ENCODE measurements around the gene GRM4. TPM values are rescaled to one million over a fixed set of nuclear protein-coding genes. Genes with fewer than 3 reads are reported as not detected.

Gene GRM4
- total RNA-seq, 1 donor from 2014 or later, result not detected

DNA sequence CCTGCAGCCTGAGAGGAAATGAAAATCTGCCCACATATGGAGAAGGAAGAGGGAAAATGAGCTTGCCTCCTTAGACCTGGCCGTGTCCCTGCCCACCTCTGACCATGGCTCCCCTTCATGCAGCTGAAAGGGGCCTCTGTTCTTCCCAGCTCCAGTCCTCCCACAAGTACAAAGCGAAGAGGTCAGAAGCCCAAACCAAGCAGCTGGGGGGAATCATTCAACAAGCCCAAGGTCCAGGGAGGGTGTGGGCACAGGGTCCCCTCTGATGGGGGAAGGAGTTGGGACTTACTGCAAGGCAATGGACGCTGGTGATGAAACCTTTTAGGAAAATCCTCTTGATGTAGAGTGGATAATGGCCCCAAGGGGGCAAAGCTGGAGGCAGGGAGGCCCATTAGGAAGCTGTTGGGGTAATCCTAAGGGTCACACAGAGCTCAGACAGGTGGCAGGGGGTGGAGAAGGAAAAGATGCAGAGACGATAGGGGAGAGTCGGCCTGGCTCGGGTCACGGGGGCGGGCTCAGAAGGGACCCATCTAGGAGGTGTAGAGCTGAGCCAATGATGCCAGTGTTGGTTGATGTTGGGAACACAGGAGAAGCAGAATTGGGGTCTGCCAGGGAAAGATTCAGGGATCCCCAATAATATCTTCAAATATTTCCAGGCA is 16.1 kb upstream of the GRM4 start:
- Histone ChIP-seq H3K36me3 (ENCODE audit: control insufficient read depth, insufficient read depth, low read length) (no peaks in the 10 kb centered on the region), H3K27me3 (ENCODE audit: control insufficient read depth, insufficient read depth, low read length) (peaks cover 2% of the 10 kb centered on the region), H3K4me3 (ENCODE audit: low read depth, low read length) (no peak overlapping the region)
- FAIRE-seq (no peak), DNase-seq (ENCODE audit: low read depth) (no peak)
- TF ChIP-seq, protein P1, sequence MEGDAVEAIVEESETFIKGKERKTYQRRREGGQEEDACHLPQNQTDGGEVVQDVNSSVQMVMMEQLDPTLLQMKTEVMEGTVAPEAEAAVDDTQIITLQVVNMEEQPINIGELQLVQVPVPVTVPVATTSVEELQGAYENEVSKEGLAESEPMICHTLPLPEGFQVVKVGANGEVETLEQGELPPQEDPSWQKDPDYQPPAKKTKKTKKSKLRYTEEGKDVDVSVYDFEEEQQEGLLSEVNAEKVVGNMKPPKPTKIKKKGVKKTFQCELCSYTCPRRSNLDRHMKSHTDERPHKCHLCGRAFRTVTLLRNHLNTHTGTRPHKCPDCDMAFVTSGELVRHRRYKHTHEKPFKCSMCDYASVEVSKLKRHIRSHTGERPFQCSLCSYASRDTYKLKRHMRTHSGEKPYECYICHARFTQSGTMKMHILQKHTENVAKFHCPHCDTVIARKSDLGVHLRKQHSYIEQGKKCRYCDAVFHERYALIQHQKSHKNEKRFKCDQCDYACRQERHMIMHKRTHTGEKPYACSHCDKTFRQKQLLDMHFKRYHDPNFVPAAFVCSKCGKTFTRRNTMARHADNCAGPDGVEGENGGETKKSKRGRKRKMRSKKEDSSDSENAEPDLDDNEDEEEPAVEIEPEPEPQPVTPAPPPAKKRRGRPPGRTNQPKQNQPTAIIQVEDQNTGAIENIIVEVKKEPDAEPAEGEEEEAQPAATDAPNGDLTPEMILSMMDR (IDR thresholded peaks at IDR 0.05; ENCODE audit: insufficient read depth, low read length, severe bottlenecking), result no peak

DNA sequence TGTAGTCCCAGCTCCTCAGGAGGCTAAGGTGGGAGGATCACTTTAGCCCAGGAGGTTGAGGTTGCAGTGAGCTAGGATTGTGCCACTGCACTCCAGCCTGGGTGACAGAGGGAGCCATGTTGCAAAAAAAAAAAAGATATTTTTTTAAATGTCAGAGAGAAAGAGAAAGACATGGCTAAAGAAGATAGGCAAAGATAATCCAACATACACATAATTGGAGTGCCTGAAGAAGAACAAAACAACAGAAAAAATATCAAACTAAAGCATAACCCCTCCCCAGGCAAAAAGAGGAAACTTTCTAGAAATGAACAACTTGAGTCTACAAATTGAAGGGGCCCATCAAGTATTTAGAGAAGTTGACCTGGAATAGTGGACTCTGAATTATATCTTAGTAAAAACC is 14.0 kb upstream of the GRM4 start:
- DNase-seq (ENCODE audit: low read depth) (no peak), FAIRE-seq (no peak)
- H3K36me3 ChIP-seq (ENCODE audit: control insufficient read depth, insufficient read depth, low read length), result no peaks in the 10 kb centered on the region
- H3K4me3 ChIP-seq (ENCODE audit: low read depth, low read length), result no peak overlapping the region
- TF ChIP-seq, protein P1 (IDR thresholded peaks at IDR 0.05; ENCODE audit: insufficient read depth, low read length, severe bottlenecking), result no peak
- H3K27me3 ChIP-seq (ENCODE audit: control insufficient read depth, insufficient read depth, low read length), result peaks cover 2% of the 10 kb centered on the region

DNA sequence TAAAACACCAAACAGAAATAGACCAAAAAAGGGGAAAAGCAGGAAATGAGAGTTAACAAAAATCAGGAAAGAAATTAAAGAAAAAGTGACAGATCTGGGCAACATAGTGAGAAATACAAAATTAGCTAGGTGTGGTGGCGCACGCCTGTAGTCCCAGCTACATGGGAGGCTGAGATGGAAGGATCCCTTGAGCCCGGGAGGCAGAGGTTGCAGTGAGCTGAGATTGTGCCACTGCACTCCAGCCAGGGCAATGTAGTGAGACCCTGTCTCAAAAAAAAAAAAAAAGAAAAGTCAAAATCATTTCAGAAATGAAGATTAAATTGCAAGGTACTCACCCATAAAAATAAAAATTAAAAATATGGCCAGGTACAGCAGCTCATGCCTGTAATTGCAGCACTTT is 13.0 kb upstream of the GRM4 start:
- FAIRE-seq, result no peak

DNA sequence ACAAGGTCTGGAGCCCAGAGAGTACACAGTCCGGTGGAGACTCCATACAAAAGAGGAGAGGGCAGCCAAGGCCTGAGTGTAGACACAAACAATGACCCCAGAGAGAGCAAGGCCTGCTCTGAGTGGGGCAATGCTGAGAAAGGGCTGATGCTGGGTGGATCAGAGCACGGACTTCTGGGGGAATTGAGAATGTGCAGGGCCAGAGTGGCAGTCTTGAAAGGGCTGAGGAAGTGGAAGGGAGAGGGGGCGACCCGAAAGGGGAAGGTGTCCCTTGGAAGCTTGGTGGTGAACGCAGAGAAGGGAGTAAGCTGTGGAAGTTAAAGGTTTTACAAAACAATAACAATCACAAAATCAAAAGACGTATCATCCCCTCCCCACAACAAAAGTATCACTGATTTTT is 12.0 kb upstream of the GRM4 start:
- FAIRE-seq (no peak), DNase-seq (ENCODE audit: low read depth) (no peak)
- Histone ChIP-seq H3K27me3 (ENCODE audit: control insufficient read depth, insufficient read depth, low read length) (peaks cover 10% of the 10 kb centered on the region), H3K4me3 (ENCODE audit: low read depth, low read length) (no peak overlapping the region), H3K36me3 (ENCODE audit: control insufficient read depth, insufficient read depth, low read length) (no peaks in the 10 kb centered on the region)
- TF ChIP-seq, protein P1 (IDR thresholded peaks at IDR 0.05; ENCODE audit: insufficient read depth, low read length, severe bottlenecking), result no peak

More for the DNA sequence above, 13.0 kb upstream of the GRM4 start:
- H3K4me3 ChIP-seq (ENCODE audit: low read depth, low read length), result no peak overlapping the region
- DNase-seq (ENCODE audit: low read depth), result no peak
- H3K27me3 ChIP-seq (ENCODE audit: control insufficient read depth, insufficient read depth, low read length), result peaks cover 5% of the 10 kb centered on the region
- TF ChIP-seq, protein P1 (IDR thresholded peaks at IDR 0.05; ENCODE audit: insufficient read depth, low read length, severe bottlenecking), result no peak
- no peaks in the 10 kb centered on the region for H3K36me3 ChIP-seq (ENCODE audit: control insufficient read depth, insufficient read depth, low read length)

DNA sequence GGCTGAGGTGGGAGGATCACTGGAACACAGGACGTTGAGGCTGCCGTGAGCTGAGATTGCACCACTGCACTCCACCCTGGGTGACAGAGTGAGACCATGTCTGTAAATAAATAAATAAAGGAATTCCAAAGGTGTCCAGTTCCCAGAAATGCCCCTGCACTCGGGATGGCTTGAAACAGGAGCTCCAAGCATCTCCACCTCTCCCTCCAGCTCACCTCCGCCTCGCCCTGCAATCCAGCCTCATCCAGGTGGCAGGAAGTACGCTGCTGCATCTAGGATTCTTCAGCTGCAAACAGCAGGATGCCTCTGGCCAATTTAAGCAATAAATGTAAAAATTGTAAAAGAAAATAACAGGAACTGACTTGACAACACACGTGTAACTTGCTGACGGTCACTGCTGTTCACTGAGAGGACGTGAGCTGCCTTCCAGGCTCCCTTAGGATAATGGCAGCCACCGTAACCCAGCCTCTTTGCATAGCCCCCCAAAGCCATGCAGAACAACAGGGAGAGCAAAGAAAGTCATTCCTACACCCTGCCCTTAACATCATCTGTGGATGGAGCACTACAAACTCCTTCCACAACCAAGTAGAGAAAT is 11.4 kb upstream of the GRM4 start:
- Histone ChIP-seq H3K27me3 (ENCODE audit: control insufficient read depth, insufficient read depth, low read length) (peaks cover 12% of the 10 kb centered on the region), H3K36me3 (ENCODE audit: control insufficient read depth, insufficient read depth, low read length) (no peaks in the 10 kb centered on the region), H3K4me3 (ENCODE audit: low read depth, low read length) (no peak overlapping the region)
- FAIRE-seq, result no peak
- DNase-seq (ENCODE audit: low read depth), result no peak
- TF ChIP-seq, protein P1 (IDR thresholded peaks at IDR 0.05; ENCODE audit: insufficient read depth, low read length, severe bottlenecking), result no peak
